NAMALWA (cell line): ENCODE measurements around the gene UQCR10.

Experiments
- DNase-seq: peaks from one replicate; pipeline ENCODE4 v3.0.0-alpha.2; 2015; ENCODE audit warnings: low spot score

UQCR10 gene

DNA sequence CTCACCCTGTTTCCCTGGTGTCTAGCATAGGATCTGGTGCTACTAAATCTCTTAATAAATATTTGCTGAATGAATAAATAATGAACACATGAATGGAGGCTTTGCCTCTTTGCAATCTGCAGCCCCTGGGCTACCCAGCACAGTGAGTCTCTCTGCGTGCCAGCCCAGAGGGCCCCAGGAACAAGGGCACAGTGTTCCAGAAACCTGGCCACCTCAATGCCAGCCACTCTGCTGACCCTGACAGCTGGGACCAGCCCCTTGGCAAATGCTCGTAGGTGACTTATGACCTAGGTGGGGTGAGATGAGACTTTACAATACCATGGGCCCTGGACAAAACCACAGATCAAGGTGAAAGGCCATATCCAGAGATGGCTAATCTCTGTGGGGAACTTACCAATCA is 31.6 kb downstream of the UQCR10 start:
- DNase-seq, result no peak

DNA sequence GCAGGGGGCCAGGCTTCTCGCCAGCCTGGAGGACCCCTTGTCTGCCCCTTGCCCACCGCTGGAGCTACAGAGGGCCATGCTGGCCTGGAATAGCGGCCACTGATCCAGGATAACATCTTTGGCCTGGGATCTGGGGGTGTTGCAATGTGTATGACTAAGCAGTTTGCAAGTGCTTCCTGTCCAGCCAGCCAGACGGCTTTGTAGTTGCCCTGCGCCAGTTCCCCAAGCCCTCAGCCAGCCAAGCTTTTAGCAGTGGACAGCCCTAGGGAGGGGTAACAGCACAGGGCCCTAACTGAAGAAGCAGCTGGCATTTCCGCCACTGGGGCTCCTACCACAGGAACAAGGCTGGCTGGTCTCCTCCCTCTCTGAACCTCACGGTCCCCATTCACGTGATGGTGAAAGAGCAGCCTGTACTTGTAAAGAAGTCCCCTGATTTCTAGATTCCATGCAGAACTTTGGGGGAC is 32.1 kb downstream of the UQCR10 start:
- DNase-seq, result no peak

GRCh38 chr22:29801153-29801552 is 34.0 kb downstream of the UQCR10 start:
- DNase-seq, result no peak

GRCh38 chr22:29801796-29802195 is 34.6 kb downstream of the UQCR10 start:
- DNase-seq, result no peak

DNA sequence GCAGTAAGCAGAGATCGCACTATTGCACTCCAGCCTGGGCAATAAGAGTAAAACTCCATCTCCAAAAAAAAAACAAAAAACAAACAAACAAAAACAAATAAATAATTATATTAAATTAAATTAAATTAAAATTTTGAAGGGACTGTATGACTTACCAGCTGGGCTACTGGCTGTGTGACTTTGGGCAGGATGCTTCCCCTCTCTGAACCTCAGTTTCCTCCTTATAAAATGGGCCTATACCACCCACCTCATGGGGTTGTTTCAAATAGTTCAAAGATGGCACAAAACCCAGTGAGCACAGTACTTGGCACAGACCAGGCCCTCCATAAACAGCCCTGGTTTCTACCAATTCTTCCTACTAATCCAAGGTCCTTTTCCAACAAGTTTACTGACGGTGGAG is 36.0 kb downstream of the UQCR10 start:
- no peak for DNase-seq

DNA sequence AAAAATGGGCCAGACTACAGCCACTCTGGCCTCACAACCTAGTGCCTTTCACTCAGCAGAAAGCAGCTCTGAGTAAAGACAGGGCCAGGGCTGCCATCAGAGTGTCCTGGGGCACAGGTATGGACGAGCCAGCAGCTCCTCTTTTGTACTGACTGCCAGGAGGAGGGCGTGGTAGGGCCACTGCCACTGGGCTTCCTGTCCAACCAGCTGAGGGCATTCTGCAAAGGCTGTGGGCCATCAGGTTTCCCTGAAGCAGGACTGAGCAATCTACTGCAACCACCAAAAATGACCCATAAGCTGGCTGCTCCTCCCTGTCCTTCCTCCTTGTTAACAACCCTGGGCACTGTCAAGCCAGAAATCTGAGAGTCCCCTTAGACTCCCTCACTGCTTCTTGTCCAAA is 37.8 kb downstream of the UQCR10 start:
- DNase-seq, result no peak

- no peak for DNase-seq
Measured at GRCh38 chr22:29806196-29806595, 39.0 kb downstream of the UQCR10 start.

DNA sequence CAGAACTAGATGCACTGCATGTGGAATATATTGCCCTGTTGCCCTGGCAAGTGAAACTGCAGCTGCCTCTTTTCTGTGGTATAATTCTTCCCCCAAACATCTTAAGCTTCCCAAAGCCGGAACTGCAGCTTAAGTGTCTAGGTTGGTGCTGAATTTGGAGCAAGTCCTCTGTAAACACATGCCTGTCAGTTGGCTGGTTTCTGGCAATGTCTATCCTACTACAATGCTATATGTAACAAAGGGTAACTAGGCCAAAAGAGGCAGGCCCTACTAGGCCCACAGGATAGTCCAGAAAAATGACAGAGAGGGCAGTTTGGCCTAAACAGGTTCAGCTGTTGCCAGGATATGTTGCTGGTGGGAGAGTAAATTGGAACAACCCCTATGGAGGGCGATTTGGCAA is 43.0 kb downstream of the UQCR10 start:
- DNase-seq, result no peak

GRCh38 chr22:29811377-29811776 is 44.2 kb downstream of the UQCR10 start:
- DNase-seq, result no peak

- DNase-seq, result no peak
Measured at GRCh38 chr22:29813126-29813525, 46.0 kb downstream of the UQCR10 start.

DNA sequence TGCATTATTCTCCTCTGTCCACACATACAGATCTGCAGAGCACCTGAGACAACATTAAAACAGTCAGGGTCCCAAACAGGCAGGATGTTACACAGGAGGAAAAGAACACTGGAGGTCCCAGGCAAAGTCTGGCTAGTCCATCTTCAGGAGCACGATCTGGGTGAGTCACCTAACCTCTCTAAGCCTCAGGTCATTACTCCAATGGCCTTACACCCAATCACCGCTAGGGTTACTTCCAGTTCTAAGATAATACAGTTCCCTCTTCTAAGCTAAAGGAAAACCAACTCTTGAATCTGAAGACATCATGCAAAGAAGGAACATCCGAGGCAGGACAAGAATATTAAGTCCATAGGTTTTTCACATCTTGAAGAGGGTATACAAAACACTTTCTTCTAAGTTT is 46.4 kb downstream of the UQCR10 start:
- no peak for DNase-seq

GRCh38 chr22:29814003-29814402 is 46.8 kb downstream of the UQCR10 start:
- DNase-seq, result no peak

DNA sequence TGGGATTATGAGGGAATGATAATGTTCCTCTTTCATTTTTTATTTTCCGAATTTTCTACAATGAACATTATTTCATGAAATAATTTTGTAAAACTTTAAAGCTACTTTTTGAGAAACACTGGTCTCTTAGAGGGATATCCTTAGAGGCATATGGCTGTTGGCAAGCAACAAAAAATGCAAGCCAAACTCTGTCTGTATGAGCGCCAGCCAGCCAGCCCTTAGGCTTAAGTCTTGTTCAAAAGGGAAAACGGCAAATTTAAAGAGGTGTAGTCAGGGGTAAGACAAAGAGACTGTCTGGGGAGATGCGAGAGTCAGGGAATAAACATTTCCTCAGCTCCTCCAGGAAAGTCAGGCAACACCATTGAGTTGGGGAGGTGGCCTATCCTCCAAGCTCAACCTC is 48.4 kb downstream of the UQCR10 start:
- DNase-seq, result no peak

GRCh38 chr22:29816128-29816527 is 49.0 kb downstream of the UQCR10 start:
- no peak for DNase-seq

DNA sequence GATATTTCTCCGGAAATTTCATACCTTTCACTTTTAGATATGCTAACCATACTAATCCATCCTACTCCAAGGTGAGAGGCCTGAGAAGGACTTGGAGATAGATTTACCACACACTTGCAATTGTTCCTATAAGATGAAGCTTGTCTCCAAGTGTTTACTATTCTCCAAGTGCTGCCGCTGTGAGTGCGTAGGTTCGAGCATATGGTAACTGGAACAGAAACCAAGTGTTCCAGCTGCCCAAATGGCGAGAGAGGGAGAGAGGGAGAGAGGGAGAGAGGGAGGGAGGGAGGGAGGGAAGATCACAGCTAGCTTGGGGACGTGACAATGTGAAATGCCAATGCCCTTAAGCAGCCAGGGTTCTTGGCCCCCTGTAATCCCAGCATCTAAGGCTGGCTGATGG is 49.4 kb downstream of the UQCR10 start:
- DNase-seq, result no peak

- DNase-seq, result no peak
Measured at GRCh38 chr22:29816980-29817379, 49.8 kb downstream of the UQCR10 start.

DNA sequence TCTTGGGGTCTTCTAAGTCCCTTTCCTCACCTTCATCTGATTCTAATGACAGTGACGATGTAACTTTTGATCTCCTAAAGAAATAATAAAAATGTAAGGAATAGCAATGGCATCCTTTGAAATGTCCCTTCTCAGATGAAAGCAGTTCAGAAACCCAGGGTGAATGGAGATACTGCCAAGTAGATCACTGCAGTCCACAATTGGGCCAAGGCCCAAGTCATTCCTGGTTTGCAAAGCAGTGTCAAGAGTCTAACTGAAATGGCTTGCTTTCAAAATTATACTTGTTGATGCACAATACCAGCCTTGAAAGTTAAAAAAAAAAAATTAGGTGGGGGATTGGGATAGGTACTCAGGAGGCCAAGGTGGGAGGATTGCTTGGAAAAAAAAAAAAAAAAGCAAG is 50.6 kb downstream of the UQCR10 start:
- no peak for DNase-seq

DNA sequence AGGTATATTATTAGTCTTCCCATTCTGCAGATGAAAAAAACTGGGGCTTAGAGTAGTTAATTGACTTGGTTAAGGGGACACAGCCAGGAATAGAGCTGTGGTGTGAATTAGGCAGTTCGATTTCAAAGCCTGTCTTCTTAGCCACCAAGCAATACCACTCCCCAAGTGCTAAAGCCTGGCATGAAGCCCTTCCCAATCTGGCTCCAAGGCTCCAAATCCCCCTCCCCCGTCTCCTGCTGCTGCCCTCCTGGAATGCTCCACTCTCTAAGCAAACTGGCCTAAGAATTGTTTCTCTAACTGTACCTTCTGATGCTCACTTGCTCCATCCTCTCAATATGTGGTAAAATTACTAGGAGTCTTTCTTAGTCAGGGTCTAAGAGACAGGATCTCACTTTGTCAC is 52.3 kb downstream of the UQCR10 start:
- no peak for DNase-seq
